GM12878 (cell line): Measurements from ENCODE around the gene RNF150. TPM values are rescaled to one million over a fixed set of nuclear protein-coding genes. Genes with fewer than 3 reads are reported as not detected.

ENCODE experiments used
- ATAC-seq: fragments of 200-7000 bp; cut with Tn5 transposase; 3 replicates; pipeline ENCODE4 v1.9.1; 2020; ENCODE audit warnings: mild to moderate bottlenecking, moderate library complexity
- BruUV-seq: library from RNA; stranded (reverse); fragments of 400-500 nt; replicated peaks from 2 replicates; lab custom pipeline; 2021; lab: Mats Ljungman, UMichigan
- CTCF ChIA-PET: fragments of 300-600 bp; sonication (Branson Sonifier 250); formaldehyde crosslinking; extraction: SDS; loops from one replicate; lab custom pipeline; 2021; ENCODE audit warnings: inconsistent platforms; lab: Yijun Ruan, JAX
- POLR2A ChIA-PET: fragments of 350-600 bp; formaldehyde crosslinking; extraction: SDS; loops from one replicate; lab custom pipeline; 2021; ENCODE audit warnings: inconsistent platforms; lab: Charles Lee
- RAD21 ChIA-PET: fragments of 300-600 bp; sonication (Branson Sonifier 250); formaldehyde crosslinking; loops from one replicate; lab custom pipeline; 2023; ENCODE audit warnings: antibody characterized with exemption; ENCODE audit not compliant: unreplicated experiment; lab: Charles Lee
- SMC1A ChIA-PET: fragments of 300-600 bp; sonication (Branson Sonifier 250); formaldehyde crosslinking; loops from one replicate; lab custom pipeline; 2023; ENCODE audit not compliant: unreplicated experiment, uncharacterized antibody; lab: Charles Lee
- DNase-seq: peaks from one replicate; pipeline ENCODE4 v3.0.0-alpha.2; 2011; ENCODE audit warnings: low read depth, low spot score
- FAIRE-seq: peaks from 3 replicates; lab custom pipeline; 2011; peaks lifted over from hg19 to GRCh38; lab: Jason Lieb, UNC
- H2AFZ ChIP-seq: 2 replicates; pipeline ENCODE4 v1.6.0; 2011; ENCODE audit warnings: low read depth, low read length, control low read depth; ENCODE audit not compliant: control insufficient read depth
- H3K27ac ChIP-seq: 2 replicates; pipeline ENCODE4 v1.5.1; 2011; ENCODE audit warnings: control low read depth; ENCODE audit not compliant: control insufficient read depth, insufficient read depth
- H3K27me3 ChIP-seq, 2 experiments: replicated peaks in 1 of 2; 2 replicates each; pipeline versions ENCODE4 v1.6.0 to v1.6.1; 2011; ENCODE audit warnings: low read length in 1 of 2; ENCODE audit not compliant: control insufficient read depth in 2 of 2, insufficient read depth in 2 of 2
- H3K36me3 ChIP-seq, 2 experiments: 2 replicates each; pipeline ENCODE4 v1.5.1; 2011; ENCODE audit warnings: low read length in 1 of 2; ENCODE audit not compliant: control insufficient read depth in 2 of 2, insufficient read depth in 2 of 2
- H3K4me1 ChIP-seq: 2 replicates; pipeline ENCODE4 v1.6.1; 2011; ENCODE audit warnings: mild to moderate bottlenecking, low read length, moderate library complexity, mixed read lengths; ENCODE audit not compliant: control insufficient read depth, insufficient read depth
- H3K4me2 ChIP-seq: 2 replicates; pipeline ENCODE4 v1.6.0; 2011; ENCODE audit warnings: control low read depth; ENCODE audit not compliant: control insufficient read depth, insufficient read depth
- H3K4me3 ChIP-seq: fragments of 200-600 bp; sonication (generic); 2 replicates; pipeline ENCODE4 v1.5.1; 2016
- H3K79me2 ChIP-seq: 2 replicates; pipeline ENCODE4 v1.6.0; 2011; ENCODE audit warnings: low read length; ENCODE audit not compliant: control insufficient read depth, insufficient read depth
- H3K9ac ChIP-seq: 2 replicates; pipeline ENCODE4 v1.8.0; 2011; ENCODE audit warnings: low read length, control low read depth, mixed read lengths; ENCODE audit not compliant: control insufficient read depth, insufficient read depth
- H3K9me3 ChIP-seq: replicated peaks from 3 replicates; pipeline ENCODE4 v1.5.1; 2011; ENCODE audit warnings: mild to moderate bottlenecking, low read length; ENCODE audit not compliant: control insufficient read depth, insufficient read depth
- H4K20me1 ChIP-seq: 2 replicates; pipeline ENCODE4 v1.6.0; 2011; ENCODE audit not compliant: control insufficient read depth, insufficient read depth
- CBFB ChIP-seq: IDR thresholded peaks from 2 replicates; pipeline ENCODE4 v1.6.1; 2016; ENCODE audit warnings: antibody characterized with exemption, low read depth
- CHD4 ChIP-seq: fragments of 200-600 bp; sonication (generic); IDR thresholded peaks from 2 replicates; pipeline ENCODE4 v1.6.1; 2016; ENCODE audit warnings: mild to moderate bottlenecking
- E2F4 ChIP-seq: IDR thresholded peaks from 2 replicates; pipeline ENCODE4 v1.6.1; 2012; ENCODE audit warnings: low read depth, low read length, improper control_type of control experiment
- EZH2 ChIP-seq: IDR thresholded peaks from 2 replicates; pipeline ENCODE4 v1.6.1; 2012; ENCODE audit warnings: low read depth, mild to moderate bottlenecking, control low read depth, inconsistent platforms, low read length, borderline replicate concordance; ENCODE audit not compliant: control insufficient read depth
- FOXM1 ChIP-seq: IDR thresholded peaks from 2 replicates; pipeline ENCODE4 v1.6.1; 2012; ENCODE audit warnings: low read depth, mild to moderate bottlenecking, inconsistent platforms, low read length, moderate library complexity
- JUNB ChIP-seq: IDR thresholded peaks from 2 replicates; pipeline ENCODE4 v1.6.1; 2016; ENCODE audit warnings: antibody characterized with exemption, mild to moderate bottlenecking
- NR2C2 ChIP-seq: IDR thresholded peaks from 2 replicates; pipeline ENCODE4 v1.6.1; 2011; ENCODE audit warnings: borderline replicate concordance, low read depth; ENCODE audit not compliant: control insufficient read depth, insufficient read length
- RB1 ChIP-seq: fragments of 450-650 bp; formaldehyde crosslinking; IDR thresholded peaks from 2 replicates; pipeline ENCODE4 v1.6.1; 2017; ENCODE audit warnings: mild to moderate bottlenecking, borderline replicate concordance
- TBL1XR1 ChIP-seq: IDR thresholded peaks from 2 replicates; pipeline ENCODE4 v1.6.1; 2012; ENCODE audit warnings: low read depth, low read length, improper control_type of control experiment
- TCF3 ChIP-seq: IDR thresholded peaks from 2 replicates; pipeline ENCODE4 v1.6.1; 2012; ENCODE audit warnings: low read depth, mild to moderate bottlenecking, low read length, borderline replicate concordance; ENCODE audit not compliant: insufficient read depth
- USF2 ChIP-seq: IDR thresholded peaks from 2 replicates; pipeline ENCODE4 v1.6.1; 2011; ENCODE audit warnings: low read depth, low read length, improper control_type of control experiment, borderline replicate concordance
- WGBS: methylation state at CpG from one replicate; pipeline ENCODE4 v1.1.6; 2016; ENCODE audit warnings: low lambda C conversion rate; ENCODE audit not compliant: insufficient replicate concordance, insufficient coverage; ENCODE audit errors: missing lambda C conversion rate; 5-methylcytosine and 5-hydroxymethylcytosine counted together
- in situ Hi-C: fragments of 300-500 bp; cut with MboI; formaldehyde crosslinking; loops from 9 replicates; pipeline ENCODE4 v1.14.3; 2018; ENCODE audit warnings: mixed read lengths
- intact Hi-C: fragments of 100-400 bp; cut with micrococcal nuclease; formaldehyde crosslinking; loops from one replicate; pipeline ENCODE4 v1.14.2; 2022; ENCODE audit not compliant: unreplicated experiment
- polyA plus RNA-seq, 11 experiments: library from polyadenylated mRNA; depleted of rRNA in 4 of 11; unstranded in 6 of 11; stranded (reverse) in 5 of 11; fragments of >200 nt; fragmentation: Nextera tagmentation in 4 of 11; fragmentation: Illumina TruSeq in 1 of 11; extraction: Ambion mirVana in 4 of 11; extraction: Trizol in 1 of 11; gene quantifications; 1 replicate in 1 of 11; 2 replicates in 10 of 11; pipeline versions ENCODE4 v1.2.1 to v1.2.3, GENCODE V29; 2011 to 2016; ENCODE audit warnings: inconsistent platforms in 2 of 11, missing spikeins in 2 of 11, low read depth in 1 of 11
- total RNA-seq, 4 experiments: library from RNA; depleted of rRNA in 3 of 4; stranded (reverse); fragments of >200 nt in 3 of 4; fragmentation: Illumina TruSeq in 1 of 4; extraction: Trizol in 1 of 4; gene quantifications; 2 replicates each; pipeline versions ENCODE4 v1.2.1 to v1.2.3, GENCODE V29; 2013 to 2021

Gene RNF150
- total and polyA plus RNA-seq, 10 of the 15 experiments (the other 5 are each of a cell fraction or from before 2014, with no cell fraction given), result 0.01 to 2.3 (median 0.04) TPM; not detected in 6

GRCh38 chr4:141028024-141028529 is 105.2 kb downstream of the RNF150 start:
- no peak overlapping the region for H3K4me2 ChIP-seq
- no peaks in the 10 kb centered on the region for H3K4me1 ChIP-seq
- in situ Hi-C loops, result no loop called here
- no peak for TF ChIP-seq NR2C2
- TF ChIP-seq JUNB, result no peak
- TF ChIP-seq RB1, result no peak
- TF ChIP-seq FOXM1, result no peak
- TF ChIP-seq, all 136 proteins: peak for 0
- DNase-seq (no peak), ATAC-seq (no peak), FAIRE-seq (no peak)
- intact Hi-C loops, result no loop called here
- Histone ChIP-seq H3K79me2 (no peaks in the 10 kb centered on the region), H3K27ac (no peak overlapping the region), H3K4me3 (no peak overlapping the region), H3K9me3 (no peaks in the 10 kb centered on the region), H3K27me3 (no peaks in the 10 kb centered on the region), H3K36me3 (no peaks in the 10 kb centered on the region), H3K9ac (no peak overlapping the region), H4K20me1 (no peaks in the 10 kb centered on the region), H2AFZ (no peak overlapping the region)
- ChIA-PET POLR2A (no interaction called here), RAD21 (no interaction called here), CTCF (interaction anchor here (1.2 to 1.4 kb wide), 2 partner anchors 10 to 106 kb away, joined by 3 to 4 read pairs; no protein-coding TSS in a partner anchor), SMC1A (interaction anchor here (0.9 kb wide), 1 partner anchor 17 kb away, joined by 3 read pairs; no protein-coding TSS in a partner anchor)
- 16% methylated on average over 2 of the region's 2 CpGs for WGBS
- BruUV-seq, result no TSS peak

GRCh38 chr4:141027421-141027820 is 105.8 kb downstream of the RNF150 start:
- no peak overlapping the region for H3K4me3 ChIP-seq
- ChIA-PET RAD21 (interaction anchor here (0.6 kb wide), 1 partner anchor 208 kb away, joined by 5 read pairs; no protein-coding TSS in a partner anchor), CTCF (interaction anchor here (1.2 to 1.4 kb wide), 2 partner anchors 9 to 106 kb away, joined by 3 to 4 read pairs; no protein-coding TSS in a partner anchor), POLR2A (no interaction called here), SMC1A (no interaction called here)
- 22% methylated on average over 1 of the region's 1 CpG for WGBS
- no peaks in the 10 kb centered on the region for H3K79me2 ChIP-seq
- no peak overlapping the region for H2AFZ ChIP-seq
- in situ Hi-C loops (no loop called here), intact Hi-C loops (no loop called here)
- no peak overlapping the region for H3K27ac ChIP-seq
- ATAC-seq, result no peak
- no peak overlapping the region for H3K9ac ChIP-seq
- H3K36me3 ChIP-seq, result no peaks in the 10 kb centered on the region
- H3K4me1 ChIP-seq, result no peaks in the 10 kb centered on the region
- no peaks in the 10 kb centered on the region for H3K27me3 ChIP-seq
- no peak for DNase-seq
- no peak overlapping the region for H3K4me2 ChIP-seq
- TF ChIP-seq TCF3, result no peak
- TF ChIP-seq TBL1XR1, result no peak
- TF ChIP-seq E2F4, result no peak
- TF ChIP-seq CBFB, result no peak
- no peak for TF ChIP-seq CHD4
- no peak for TF ChIP-seq EZH2
- no peak for TF ChIP-seq USF2
- no peaks in the 10 kb centered on the region for H4K20me1 ChIP-seq
- H3K9me3 ChIP-seq, result no peaks in the 10 kb centered on the region
- no TSS peak for BruUV-seq
- FAIRE-seq, result no peak
